Measurements from ENCODE around the gene AGTRAP.
A peak's percentile ranks its signal among the peaks of the same experiment; 100 is the strongest.

The AGTRAP gene

DNA sequence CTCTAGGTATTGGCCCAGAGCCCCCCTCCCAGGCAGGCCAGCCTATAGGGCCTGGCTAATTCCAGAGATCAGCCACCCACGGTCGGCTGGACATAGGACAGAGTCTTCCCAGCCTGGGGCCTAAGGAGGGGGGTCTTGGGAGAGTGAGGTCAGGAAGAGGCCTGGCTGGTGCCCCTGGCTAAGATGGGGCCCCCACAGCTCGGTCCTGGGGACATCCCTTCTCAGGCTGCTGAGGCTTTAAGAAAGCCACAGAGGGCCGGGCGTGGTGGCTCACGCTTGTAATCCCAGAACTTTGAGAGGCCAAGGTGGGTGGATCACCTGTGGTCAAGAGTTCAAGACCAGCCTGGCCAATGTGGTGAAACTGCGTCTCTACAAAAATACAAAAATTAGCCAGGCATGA lies 28.6 kb downstream of the AGTRAP start:
- DNase-seq: no peak

DNA sequence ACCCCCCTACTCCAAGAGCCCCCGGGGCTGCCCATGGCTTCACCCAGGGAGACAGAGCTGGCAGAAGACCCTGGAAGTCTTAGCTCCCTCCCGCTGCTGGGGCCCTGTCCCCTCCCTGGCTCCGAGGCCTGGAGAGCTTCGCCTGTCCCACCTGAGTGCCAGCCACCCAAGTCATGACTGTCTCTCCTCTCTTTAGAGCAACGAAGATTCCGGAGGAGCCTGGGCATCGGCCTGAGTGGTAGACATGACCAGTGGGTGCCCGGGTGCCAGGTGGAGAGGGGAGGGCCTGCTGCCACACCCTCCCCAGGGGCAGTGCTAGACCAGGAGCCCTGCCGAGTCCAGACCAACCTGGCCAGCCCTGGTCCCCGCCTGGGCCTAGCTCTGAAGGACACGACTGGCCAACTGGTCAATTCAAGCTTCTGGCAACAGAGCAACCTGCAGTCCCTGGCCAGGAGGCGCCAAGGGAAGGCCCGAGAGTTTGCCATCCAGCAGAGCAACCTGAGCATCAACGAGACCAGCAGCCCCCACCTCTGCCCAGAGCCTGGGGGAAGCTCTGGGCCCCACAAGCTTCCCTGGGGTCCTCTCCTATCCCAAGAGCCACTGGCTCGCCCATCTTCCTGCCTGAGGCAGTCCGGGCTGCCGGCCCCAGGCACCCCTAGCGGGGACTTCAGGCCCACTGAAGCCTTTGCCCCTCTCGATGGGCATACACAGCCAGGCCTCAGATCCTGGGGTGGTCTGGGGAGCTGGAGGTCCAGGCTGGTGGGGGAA lies 29.9 kb downstream of the AGTRAP start:
- DNase-seq: no peak

DNA sequence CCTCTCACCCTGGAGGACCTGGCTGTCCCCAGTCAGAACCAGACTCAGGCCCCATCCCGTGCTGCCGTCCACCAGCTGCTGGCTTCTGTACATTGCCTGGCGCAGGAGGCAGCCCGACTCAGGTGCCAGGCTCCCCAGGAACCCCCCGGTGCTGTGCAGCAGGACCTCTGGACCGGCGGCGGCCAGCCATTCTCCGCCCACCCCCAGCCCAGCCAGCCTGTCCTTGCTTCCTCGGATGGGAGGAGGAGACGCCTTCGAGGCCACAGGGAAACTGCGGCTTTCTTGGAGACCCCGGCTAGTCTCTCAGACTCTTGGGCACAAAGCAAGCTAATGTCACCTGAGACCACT lies 30.5 kb downstream of the AGTRAP start:
- DNase-seq: no peak

DNA sequence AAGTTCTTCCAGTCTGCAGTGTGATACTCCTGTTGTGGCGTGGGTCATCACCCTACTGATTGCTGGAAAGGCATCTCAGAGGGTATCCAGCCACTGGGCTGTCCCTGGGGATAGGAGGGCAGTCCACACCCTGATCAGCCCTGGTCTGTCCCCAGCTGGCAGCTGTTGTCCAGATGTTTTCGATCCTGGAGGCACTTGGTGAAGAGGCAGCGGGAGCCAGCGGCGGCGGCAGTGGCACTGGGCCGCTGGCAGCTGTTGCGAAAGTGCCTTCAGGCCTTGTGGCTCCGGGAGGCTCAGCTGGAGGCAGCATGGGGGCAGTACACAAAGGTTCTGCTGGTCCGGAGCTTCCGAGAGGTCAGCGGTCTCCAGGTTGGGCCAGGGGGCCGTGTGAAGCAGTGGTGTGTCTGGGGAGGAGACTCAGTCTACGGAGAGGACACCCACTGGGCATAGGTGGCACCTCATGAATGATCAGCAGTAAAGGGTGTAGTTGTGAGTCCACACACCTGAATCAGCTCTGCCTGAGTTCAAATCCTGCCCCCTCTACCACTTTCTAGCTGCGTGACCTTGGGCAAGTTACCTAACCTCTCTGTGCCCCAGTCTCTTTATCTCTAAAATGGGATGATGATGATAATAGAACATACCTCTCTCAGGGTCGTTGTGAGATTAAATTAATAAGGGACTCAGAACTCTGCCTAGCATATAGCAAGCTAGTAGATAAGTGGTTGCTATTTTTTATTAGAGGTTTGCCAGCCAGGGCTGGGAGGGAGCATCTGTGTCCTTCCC lies 32.2 kb downstream of the AGTRAP start:
- no peak for DNase-seq

DNA sequence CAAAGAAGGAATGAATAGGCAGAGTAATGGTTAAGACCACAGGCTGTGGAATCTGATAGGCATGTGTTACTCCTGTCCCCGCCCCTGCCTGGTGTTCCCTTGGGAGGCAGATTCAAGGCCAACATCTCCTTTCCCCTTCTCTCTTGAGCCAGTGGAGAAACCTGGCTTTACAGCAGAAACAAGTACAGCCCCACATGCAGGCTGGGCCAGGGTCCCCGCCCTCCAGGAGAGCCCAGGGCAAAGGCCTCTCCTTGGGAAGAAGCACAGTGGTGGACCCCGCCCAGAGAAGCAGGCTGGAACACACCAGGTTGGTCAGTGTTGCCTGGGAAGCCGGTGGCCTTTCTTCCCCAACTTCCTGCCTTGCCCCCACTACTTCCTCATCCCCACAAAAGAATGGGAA lies 32.9 kb downstream of the AGTRAP start:
- DNase-seq: no peak

DNA sequence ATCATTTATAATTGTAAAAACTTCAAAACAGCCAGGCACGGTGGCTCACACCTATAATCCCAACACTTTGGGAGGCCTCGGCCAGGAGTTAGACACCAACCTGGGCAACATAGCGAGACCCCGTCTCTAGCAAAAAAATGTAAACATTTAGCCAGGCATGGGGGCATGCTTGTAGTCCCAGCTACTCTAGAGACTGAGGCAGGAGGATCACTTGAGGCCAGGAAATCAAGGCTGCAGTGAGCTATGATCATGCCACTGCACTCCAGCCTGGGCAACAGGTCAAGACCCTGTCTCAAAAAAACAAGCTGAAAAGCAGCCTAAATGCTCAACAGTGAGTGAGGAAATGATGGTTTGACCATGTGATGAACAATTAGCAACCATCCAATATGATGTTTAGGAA lies 33.3 kb downstream of the AGTRAP start:
- no peak for DNase-seq

DNA sequence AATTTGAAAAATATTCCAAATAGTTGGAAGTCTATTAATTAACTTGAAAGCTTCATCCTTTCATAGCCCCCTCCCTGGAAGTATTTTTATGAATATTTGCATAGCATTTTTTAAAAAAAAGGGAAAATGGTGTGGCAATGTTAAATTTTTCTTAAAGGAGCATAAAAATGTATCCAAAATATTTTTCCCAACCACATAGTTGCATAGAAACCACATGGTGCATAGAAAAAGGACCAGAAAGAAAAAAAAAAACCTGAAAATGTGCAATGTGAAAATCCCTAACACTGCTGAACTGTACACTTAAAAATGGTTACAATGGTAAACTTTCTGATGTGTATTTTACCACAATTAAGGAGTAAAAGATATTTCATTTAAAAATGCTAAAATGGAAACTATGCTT lies 34.1 kb downstream of the AGTRAP start:
- no peak for DNase-seq

DNA sequence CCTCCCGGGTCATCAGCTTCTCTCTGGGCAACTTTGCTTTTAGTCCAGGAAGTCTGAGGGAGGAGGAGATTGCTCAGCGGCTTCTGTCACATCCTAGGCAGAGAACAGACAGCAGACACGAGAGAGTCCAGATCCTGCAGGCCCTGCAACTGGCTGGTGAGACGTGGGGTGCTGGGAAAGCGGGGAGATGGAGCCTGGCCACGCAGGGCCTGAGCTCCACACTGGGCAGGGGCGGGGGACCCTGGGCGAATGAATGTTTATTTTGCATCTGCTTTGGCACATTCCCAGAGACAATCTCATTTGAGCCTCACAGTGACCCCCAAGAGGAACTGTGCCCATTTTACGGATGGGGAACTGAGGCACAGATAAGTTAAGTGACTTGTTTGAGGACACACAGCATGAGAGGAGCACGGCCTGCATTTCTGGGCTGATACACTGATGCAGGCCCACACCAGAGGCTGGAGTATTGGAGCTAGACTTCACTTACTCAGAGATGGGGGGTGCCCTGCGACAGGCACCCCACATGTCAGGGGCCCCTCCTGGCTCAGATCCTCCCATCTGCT lies 35.6 kb downstream of the AGTRAP start:
- DNase-seq: no peak

DNA sequence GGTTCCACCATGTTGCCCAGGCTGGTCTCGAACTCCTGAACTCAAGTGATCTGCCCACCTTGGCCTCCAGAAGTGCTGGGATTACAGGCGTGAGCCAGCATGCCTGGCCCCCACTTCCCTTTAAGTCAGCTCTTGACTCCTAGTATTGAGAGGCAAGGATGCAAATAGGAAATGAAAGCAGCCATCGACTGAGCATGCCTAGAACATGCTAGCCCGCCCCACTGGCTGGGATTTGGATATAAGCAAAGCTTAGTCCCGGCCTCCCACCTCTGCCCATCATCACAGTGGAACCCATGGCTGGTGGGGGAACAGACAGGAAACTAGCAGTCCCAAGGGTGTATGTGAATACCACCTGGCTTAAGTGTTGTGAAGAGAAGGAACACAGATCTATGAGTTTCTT lies 36.5 kb downstream of the AGTRAP start:
- DNase-seq: no peak

DNA sequence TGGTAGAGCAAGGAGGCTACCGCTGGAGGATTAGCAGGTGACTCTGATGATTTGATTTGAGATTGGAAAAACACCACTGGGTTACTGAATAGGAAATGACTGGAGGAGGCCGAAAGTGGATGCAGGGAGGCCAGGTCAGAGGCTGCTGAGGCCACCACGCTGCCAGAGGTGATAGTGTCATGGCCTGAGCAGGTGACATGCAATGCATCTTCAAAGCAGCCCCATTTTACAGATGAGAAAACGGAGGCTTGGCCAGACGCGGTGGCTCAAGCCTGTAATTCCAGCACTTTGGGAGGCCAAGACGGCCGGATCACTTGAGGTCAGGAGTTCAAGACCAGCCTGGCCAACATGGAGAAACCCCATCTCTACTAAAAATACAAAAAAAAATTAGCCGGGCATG lies 38.8 kb downstream of the AGTRAP start:
- DNase-seq: no peak

DNA sequence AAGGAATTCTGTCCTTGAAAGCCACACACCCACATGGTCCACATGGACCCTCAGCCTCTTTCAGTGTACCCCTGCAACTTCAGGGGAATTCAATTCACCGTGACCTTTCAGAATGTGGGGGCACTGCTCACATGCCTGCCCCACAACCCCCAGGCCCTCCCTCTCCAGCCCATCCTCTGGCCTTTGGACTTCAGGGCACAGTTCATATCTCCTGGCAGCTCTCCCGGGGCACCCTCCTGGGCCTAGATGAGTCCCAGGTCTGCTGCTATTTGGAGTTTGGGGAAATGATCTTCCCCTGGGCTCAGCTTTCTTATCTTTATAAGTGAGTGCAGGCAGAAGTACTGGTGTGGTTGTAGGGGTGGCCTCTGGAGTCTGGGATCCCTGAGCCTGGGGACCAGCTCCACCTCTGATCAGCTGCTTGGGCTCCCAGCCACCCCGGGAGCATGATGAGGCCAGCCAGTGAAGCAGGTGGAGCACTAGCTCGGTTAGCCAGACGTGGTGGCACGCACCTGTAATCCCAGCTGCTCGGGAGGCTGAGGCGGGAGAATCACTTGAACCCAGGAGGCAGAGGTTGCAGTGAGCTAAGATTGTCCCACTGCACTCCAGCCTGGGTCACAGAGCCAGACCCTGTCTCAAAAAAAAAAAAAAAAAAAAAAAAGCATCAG lies 41.9 kb downstream of the AGTRAP start:
- no peak for DNase-seq

DNA sequence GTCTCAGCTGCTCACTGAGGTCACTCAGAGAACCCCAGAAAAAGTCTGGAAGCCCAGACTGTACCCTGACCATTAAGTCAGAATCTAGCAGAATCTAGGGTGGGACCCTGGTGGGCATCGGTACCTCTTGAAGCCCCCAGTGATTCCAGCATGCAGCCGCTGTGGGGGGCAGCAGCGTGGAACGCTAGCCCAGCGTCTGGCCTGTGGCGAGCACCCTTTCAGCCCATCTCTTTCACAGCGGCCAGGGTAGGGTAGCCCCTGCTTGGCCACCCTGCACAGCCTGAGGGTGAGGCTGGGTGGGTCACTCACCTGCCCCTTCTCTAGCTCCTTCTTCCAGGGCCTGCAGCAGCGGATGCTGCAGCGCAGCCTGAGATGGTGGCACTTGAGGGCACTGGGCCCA lies 42.4 kb downstream of the AGTRAP start:
- no peak for DNase-seq

DNA sequence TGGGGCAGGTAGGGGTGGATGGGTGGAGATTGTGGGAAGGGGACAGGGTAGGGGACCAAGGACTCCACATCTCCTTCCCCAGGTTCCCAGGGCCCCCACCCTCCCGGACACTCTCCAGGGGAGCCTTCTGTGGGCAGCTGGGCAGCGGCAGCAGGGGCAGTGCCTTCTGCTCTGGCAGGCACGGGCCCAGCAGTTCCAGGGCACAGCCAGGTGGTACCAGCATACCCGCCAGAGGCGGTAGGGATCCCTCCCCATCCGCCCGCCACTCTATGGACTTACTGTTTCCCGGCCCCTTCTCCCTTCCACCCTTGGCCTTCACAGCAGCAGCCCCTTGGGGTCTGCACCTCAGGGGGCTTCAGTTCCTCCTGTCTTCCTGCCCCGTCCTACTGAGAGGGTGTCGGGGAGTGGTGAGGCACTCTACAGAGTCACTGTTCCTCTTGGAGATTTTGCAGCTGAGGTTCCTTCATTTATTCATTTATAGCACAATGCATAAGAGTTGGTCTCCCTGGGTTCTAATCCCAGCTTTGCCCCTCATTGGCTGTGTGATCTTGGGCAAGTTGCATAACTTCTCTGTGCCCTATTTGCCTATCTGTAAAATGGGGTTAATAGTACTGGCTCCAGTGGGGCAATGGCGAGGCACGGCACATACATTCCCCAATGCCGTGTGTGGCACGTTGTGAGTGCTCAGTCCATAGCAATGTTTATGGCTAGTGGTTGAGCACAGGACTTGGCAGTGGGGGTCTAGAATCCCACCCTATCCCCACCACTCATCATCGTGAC lies 43.1 kb downstream of the AGTRAP start:
- no peak for DNase-seq

DNA sequence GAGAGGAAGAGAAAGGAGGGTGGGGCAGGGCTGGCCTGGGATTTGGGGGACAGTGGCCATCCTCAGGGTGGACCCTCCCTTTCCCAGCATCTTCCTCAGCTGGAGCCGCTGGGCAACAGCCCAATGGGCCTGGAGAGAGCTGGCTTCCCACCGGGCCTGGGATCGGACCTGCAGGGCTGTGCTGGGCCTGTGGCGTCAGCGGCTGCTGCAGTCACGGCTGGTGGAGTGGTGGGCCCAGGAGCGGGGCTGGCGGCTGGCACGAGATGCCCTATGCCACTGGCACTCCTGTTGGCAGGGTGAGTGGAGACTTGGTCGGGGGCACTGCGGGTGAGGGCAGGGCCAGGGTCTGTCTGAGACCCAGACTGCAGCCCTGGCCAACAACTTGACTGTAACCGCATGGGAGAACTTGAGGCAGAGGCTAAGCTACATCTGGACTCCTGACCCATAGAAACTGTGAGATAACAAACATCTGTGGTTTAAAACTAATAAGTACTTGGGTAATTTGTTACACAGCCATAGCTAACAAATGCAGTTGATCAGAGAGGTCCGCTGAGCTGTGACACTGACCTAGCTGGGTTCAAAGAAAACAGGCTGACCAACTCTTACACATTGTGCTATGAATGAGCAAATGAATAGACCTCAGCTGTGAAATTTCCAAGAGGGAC lies 43.9 kb downstream of the AGTRAP start:
- no peak for DNase-seq

DNA sequence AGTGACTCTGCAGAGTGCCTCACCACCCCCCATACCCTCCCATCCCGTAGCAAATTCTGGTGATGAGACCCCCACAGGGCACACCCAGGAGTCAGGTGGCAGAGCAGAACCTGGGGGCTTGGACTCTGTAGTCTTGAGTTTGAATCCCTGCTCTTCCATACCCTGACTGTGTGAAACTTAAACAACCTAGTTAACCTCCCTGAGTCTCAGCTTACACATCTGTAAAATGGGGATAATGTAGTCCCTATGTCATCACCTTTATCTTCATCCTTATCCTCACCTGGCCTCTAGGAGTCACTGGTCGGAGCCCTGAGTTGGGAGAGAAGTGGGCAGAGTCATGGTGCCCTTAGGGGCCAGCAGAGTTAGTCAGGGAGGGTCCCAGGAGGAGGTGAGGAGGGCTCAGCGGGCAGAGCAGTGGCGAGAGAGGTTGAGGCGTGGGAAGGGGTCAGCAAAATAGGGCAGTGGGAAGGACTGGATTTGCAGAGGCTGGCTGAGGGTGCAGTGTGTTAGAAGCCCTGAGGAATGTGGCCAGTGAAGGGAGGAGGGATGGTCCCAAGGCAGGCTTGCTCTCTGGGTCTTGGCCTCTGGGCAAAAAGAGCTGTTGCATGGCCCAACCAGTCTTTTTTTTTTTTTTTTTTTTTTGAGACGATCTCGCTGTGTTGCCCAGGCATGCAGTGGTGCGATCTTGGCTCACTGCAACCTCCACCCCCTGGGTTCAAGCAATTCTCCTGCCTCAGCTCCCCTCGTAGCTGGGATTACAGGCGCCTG lies 44.6 kb downstream of the AGTRAP start:
- DNase-seq: no peak

DNA sequence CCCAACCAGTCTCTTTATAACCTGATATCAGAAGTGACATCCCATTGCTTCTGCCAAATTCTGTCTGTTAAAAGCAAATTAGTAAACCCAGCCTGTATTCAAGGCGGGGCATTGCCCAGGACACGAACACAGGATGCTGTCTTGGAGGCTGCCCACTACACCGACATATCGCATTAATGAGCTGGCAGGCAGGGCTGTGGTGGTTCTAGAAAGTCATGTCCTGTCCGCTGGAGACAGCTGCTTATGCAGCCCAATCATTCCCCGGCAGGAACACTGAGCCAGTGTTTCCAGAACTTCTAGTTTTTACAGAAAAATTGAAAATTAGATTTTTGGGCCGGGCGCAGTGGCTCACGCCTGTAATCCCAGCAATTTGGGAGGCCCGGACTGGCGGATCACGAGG lies 45.4 kb downstream of the AGTRAP start:
- no peak for DNase-seq

DNA sequence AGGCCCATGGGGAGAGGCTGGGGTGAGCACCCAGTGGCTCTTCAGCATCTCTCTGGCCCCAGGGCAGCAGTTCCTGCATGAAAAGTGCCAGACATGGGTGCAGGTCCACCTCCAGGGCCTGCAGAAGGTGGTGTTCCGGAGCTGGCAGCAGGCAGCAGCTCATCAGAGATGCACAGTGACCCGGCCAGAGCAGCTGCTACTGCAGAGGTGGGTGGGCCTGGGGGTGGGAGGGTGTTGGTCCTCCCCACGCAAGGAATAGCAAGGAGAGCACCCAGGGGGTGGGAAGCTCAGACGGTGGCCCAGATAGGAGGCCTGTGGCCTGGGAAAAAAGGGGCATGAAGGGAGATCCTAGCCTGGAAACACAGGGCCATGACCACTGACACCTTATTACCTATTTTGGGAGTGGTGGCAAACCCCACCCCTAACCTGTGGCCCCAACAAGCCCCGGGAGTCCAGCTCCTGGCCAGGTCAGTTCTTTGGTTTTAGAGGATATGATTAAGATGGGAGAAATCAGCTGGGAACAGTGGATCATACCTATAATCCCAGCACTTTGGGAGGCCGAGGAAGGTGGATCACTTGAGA lies 46.3 kb downstream of the AGTRAP start:
- no peak for DNase-seq

DNA sequence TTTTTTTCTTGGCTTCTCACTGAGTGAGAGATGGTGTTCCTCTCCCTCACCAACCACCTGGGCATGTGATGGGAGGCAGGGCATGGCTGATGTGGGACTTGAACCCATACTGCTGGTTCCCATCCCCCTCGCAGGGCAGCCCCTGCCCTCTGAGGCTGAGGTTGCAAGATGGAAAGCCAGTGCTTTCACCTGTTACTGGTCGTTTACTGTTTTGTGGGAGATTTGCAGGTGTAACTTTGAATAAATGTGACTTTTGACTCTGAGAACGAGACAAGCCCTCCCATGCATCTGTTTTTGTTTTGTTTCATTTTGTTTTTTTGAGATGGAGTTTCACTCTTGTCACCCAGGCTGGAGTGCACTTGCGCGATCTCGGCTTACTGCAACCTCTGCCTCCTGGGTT lies 47.6 kb downstream of the AGTRAP start:
- no peak for DNase-seq

DNA sequence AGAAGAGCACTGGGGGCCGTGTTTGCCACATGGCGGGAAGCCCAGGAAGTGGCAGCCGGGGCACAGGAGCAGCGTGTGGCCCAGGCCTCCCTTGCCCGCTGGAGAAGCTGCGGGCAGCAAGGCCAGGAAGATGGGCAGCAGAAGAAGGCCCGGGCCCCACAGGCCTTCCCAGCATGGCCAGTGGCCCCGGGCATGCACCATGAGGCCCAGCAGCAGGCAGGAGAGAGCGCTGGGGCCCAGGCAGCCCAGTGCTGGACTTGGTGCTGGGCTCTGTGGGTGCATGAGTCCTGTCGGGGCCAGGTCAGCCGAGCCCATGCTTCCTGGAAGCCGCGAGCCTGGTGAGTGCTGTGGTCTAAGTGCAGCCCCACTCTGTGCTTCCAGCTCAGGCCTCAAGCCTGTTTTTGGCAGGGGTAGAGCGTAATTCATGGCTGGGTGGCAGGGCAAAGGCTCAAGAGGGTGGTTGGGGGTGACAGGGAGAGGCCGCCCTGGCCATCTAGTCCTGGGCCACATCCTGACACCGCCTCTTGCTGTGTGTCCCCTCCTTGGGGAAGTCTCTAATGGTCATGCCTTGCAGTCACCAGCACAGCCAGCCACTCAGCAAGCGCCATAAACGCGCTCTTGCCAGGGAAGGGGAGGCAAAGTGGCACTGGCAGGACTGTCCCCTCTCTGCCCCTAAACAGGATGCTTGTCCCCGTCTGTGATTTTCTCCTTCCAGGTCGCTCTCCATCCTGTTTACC lies 48.5 kb downstream of the AGTRAP start:
- DNase-seq: no peak

DNA sequence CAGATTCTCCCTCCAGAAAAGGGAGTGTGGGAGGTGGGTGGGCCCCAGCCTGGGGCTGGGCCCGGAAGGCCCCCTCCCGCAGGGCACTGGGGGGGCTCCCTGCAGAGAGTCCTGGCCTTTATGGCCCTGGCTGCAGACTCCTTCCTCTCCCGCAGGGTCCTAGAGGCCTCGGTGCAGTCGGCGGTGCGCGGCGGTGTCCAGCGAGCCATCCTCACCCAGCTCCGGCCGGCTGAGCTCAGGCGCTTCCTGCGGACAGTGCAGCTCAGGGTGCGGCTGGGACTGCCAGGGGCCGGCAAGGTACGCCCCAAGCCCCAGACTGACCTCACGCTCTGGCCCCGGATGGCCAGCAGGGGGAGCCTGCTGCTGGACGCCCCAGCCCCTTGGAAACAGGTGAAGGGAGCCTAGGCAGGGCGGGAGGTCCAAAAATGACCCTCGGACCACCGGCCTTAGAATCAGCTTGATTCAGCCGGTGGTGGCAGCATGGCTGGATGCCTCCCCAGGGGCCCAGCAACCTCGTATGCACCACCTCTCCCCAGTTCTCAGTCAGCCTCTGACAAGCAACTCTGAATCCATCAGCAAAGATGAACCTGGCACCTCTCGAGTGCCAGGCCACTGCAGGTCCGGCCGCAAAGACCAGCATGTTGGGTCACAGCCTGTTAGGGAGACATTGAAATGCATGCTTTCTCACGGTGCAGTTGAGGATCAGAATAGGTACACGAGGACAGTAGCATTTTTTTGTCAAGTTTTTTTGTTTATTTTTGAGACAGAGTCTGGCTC lies 49.2 kb downstream of the AGTRAP start:
- peak; percentile 57 for DNase-seq
